Karpas-422 (cell line): ENCODE measurements around the gene CLPTM1. TPM values are rescaled to one million over a fixed set of nuclear protein-coding genes. Genes with fewer than 3 reads are reported as not detected.

Experiments
- DNase-seq: peaks from one replicate; pipeline ENCODE4 v3.0.0-alpha.2; 2015
- H2AFZ ChIP-seq: fragments of 200-600 bp; sonication (generic); 2 replicates; pipeline ENCODE4 v1.6.1; 2014; ENCODE audit warnings: antibody characterized with exemption, low read length, mixed read lengths
- H3K27ac ChIP-seq: fragments of 200-600 bp; sonication (generic); 2 replicates; pipeline ENCODE4 v1.5.1; 2014; ENCODE audit warnings: mild to moderate bottlenecking, low read length, moderate library complexity
- H3K27me3 ChIP-seq: fragments of 200-600 bp; sonication (generic); 2 replicates; pipeline ENCODE4 v1.6.1; 2014; ENCODE audit warnings: low read length, mixed read lengths
- H3K36me3 ChIP-seq: fragments of 200-600 bp; sonication (generic); 2 replicates; pipeline ENCODE4 v1.6.1; 2014; ENCODE audit warnings: low read length, mixed read lengths; ENCODE audit not compliant: insufficient read depth
- H3K4me1 ChIP-seq: fragments of 200-600 bp; sonication (generic); 2 replicates; pipeline ENCODE4 v1.6.1; 2014; ENCODE audit warnings: mild to moderate bottlenecking, low read length, mixed read lengths
- H3K4me2 ChIP-seq: fragments of 200-600 bp; sonication (generic); 2 replicates; pipeline ENCODE4 v1.6.1; 2014; ENCODE audit warnings: low read length, low read depth, mild to moderate bottlenecking; ENCODE audit not compliant: poor library complexity, severe bottlenecking
- H3K4me3 ChIP-seq: fragments of 200-600 bp; sonication (generic); 2 replicates; pipeline ENCODE4 v1.5.1; 2014; ENCODE audit warnings: mild to moderate bottlenecking, antibody characterized with exemption, low read length, mixed read lengths
- H3K79me2 ChIP-seq: fragments of 200-600 bp; sonication (generic); 2 replicates; pipeline ENCODE4 v1.6.1; 2014; ENCODE audit warnings: mild to moderate bottlenecking, low read length, mixed read lengths
- H3K9ac ChIP-seq: fragments of 200-600 bp; sonication (generic); 2 replicates; pipeline ENCODE4 v1.6.0; 2014; ENCODE audit warnings: low read length
- H3K9me2 ChIP-seq: fragments of 200-600 bp; sonication (generic), shearing (Covaris generic); replicated peaks from 2 replicates; pipeline ENCODE4 v1.6.0; 2014; ENCODE audit warnings: mild to moderate bottlenecking, low read length, moderate library complexity; ENCODE audit not compliant: insufficient read depth
- H3K9me3 ChIP-seq: fragments of 300-700, 200-600 bp; sonication (generic); 2 replicates; pipeline ENCODE4 v1.6.1; 2014; ENCODE audit warnings: low read length, mixed read lengths
- H4K20me1 ChIP-seq: fragments of 200-600 bp; sonication (generic); 2 replicates; pipeline ENCODE4 v1.6.1; 2014; ENCODE audit warnings: mild to moderate bottlenecking, antibody characterized with exemption, low read length, low read depth; ENCODE audit not compliant: insufficient read depth
- total RNA-seq: library from RNA; depleted of rRNA; stranded (reverse); fragments of >200 nt; shearing (Covaris generic); gene quantifications from 2 replicates; pipeline ENCODE4 v1.2.3, GENCODE V29; 2014; ENCODE audit warnings: low replicate concordance; rRNA removed

Gene CLPTM1
- total RNA-seq, 1 experiment from 2014 or later = 19.7 TPM

- Histone ChIP-seq H3K4me1 (peaks cover 21% of the 10 kb centered on the region), H3K4me3 (no peak overlapping the region), H3K27ac (no peak overlapping the region), H3K36me3 (peaks cover 18% of the 10 kb centered on the region), H3K4me2 (no peak overlapping the region), H3K9me2 (no peaks in the 10 kb centered on the region), H4K20me1 (peaks cover 28% of the 10 kb centered on the region), H3K79me2 (peaks cover 35% of the 10 kb centered on the region), H3K9me3 (no peaks in the 10 kb centered on the region), H2AFZ (no peak overlapping the region), H3K9ac (no peak overlapping the region), H3K27me3 (no peaks in the 10 kb centered on the region)
- no peak for DNase-seq
These were observed 82.4 kb downstream of the CLPTM1 start for GRCh38 chr19:45037393-45038169.

- peaks cover 32% of the 10 kb centered on the region for H4K20me1 ChIP-seq
- peak within 1 kb of the TSS; percentile 98 for H3K4me2 ChIP-seq
- H3K79me2 ChIP-seq = peaks cover 47% of the 10 kb centered on the region
- H3K27ac ChIP-seq = peak within 1 kb of the TSS; percentile 71
- no peaks in the 10 kb centered on the region for H3K9me3 ChIP-seq
- no peaks in the 10 kb centered on the region for H3K27me3 ChIP-seq
- peak; percentile 95 for DNase-seq
- H3K9ac ChIP-seq = peak within 1 kb of the TSS; percentile 100
- H3K4me1 ChIP-seq = peaks cover 21% of the 10 kb centered on the region
- H3K9me2 ChIP-seq = no peaks in the 10 kb centered on the region
- no peak within 1 kb of the TSS for H2AFZ ChIP-seq
- peaks cover 18% of the 10 kb centered on the region for H3K36me3 ChIP-seq
- H3K4me3 ChIP-seq = peak within 1 kb of the TSS; percentile 99
These were observed 84.0 kb downstream of the CLPTM1 start, which contains the start of gene CLASRP for GRCh38 chr19:45038931-45039893. TSS of gene CLASRP (plus strand) at chr19:45039045. CDS start at chr19:45040213, 1,168 bp downstream.

- Histone ChIP-seq H2AFZ (no peak overlapping the region), H3K27me3 (no peaks in the 10 kb centered on the region), H3K4me3 (peak overlapping the region; percentile 99), H3K9me3 (no peaks in the 10 kb centered on the region), H3K9me2 (no peaks in the 10 kb centered on the region), H4K20me1 (peaks cover 32% of the 10 kb centered on the region), H3K4me2 (peak overlapping the region; percentile 98), H3K9ac (peak overlapping the region; percentile 100), H3K27ac (no peak overlapping the region), H3K36me3 (peaks cover 18% of the 10 kb centered on the region), H3K4me1 (peaks cover 29% of the 10 kb centered on the region), H3K79me2 (peaks cover 57% of the 10 kb centered on the region)
- DNase-seq = no peak
These were observed 85.0 kb downstream of the CLPTM1 start for GRCh38 chr19:45040059-45040771.

DNA sequence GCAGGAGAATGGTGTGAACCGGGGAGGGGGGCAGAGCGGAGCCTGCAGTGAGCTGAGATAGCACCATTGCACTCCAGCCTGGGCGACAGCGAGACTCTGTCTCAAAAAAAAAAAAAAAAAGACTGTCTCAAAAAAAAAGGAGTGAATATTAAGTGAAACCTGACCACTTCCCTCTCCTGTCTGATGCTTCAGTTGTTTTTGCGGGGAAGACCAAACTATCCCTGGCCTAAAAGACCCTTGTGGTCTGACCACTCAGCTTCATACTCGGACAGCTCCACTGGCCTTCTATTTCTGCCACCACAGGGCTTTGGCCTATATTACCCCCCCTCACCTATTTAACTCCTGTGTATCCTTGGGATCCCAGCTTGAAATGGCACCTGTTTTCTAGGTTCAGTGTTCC, 85.9 kb downstream of the CLPTM1 start:
- Histone ChIP-seq H3K4me3 (no peak overlapping the region), H3K9me2 (no peaks in the 10 kb centered on the region), H3K9me3 (no peaks in the 10 kb centered on the region), H3K27me3 (no peaks in the 10 kb centered on the region), H3K27ac (no peak overlapping the region), H3K4me2 (no peak overlapping the region), H3K9ac (no peak overlapping the region), H3K4me1 (peaks cover 38% of the 10 kb centered on the region), H4K20me1 (peaks cover 38% of the 10 kb centered on the region), H3K36me3 (peaks cover 22% of the 10 kb centered on the region), H2AFZ (no peak overlapping the region), H3K79me2 (peaks cover 66% of the 10 kb centered on the region)
- DNase-seq = no peak

Other genes starting within 250 kb of the CLPTM1 start
- 0.54 TPM in 1 of 2 replicates, not detected in the other for gene BCL3, start 206.7 kb upstream of the CLPTM1 start, total RNA-seq
- gene CBLC, start 177.5 kb upstream of the CLPTM1 start, total RNA-seq = not detected in 2 replicates
- gene BCAM, start 146.3 kb upstream of the CLPTM1 start, total RNA-seq = not detected in 2 replicates
- 2.0 TPM in 1 of 2 replicates, not detected in the other for gene NECTIN2, start 109.1 kb upstream of the CLPTM1 start, total RNA-seq
- 25.6 and 64.7 TPM in 2 replicates for gene TOMM40, start 64.1 kb upstream of the CLPTM1 start, total RNA-seq
- gene APOE, start 49.6 kb upstream of the CLPTM1 start, total RNA-seq = 1.3 and 1.9 TPM in 2 replicates
- not detected in 2 replicates for gene APOC1, start 40.8 kb upstream of the CLPTM1 start, total RNA-seq
- not detected in 2 replicates for gene APOC4, start 13.1 kb upstream of the CLPTM1 start, total RNA-seq
- not detected in 2 replicates for gene APOC2, start 9.3 kb upstream of the CLPTM1 start, total RNA-seq
- gene RELB, start 46.1 kb downstream of the CLPTM1 start, total RNA-seq = 0.63 and 1.3 TPM in 2 replicates
- 22.7 and 41.9 TPM in 2 replicates for gene CLASRP, start 83.7 kb downstream of the CLPTM1 start, total RNA-seq
- 3.9 and 4.7 TPM in 2 replicates for gene ZNF296, start 121.1 kb downstream of the CLPTM1 start, total RNA-seq
- gene GEMIN7, start 123.9 kb downstream of the CLPTM1 start, total RNA-seq = 85.2 and 91.1 TPM in 2 replicates
- gene PPP1R37, start 137.8 kb downstream of the CLPTM1 start, total RNA-seq = 8.0 and 21.0 TPM in 2 replicates
- gene NKPD1, start 205.6 kb downstream of the CLPTM1 start, total RNA-seq = 1.2 TPM in 1 of 2 replicates, not detected in the other
- 32.2 and 62.8 TPM in 2 replicates for gene TRAPPC6A, start 222.9 kb downstream of the CLPTM1 start, total RNA-seq
- gene BLOC1S3, start 223.4 kb downstream of the CLPTM1 start, total RNA-seq = 4.4 and 8.5 TPM in 2 replicates